ENCODE data around the gene PADI2.

Gene PADI2

GRCh38 chr1:17136936-17137335 is 17.7 kb upstream of the PADI2 start:
- no peaks in the 10 kb centered on the region for H3K9me3 ChIP-seq (ENCODE audit: insufficient read depth, low read depth, low read length)
- H4K20me1 ChIP-seq (ENCODE audit: insufficient read depth, low read length, poor library complexity, severe bottlenecking) = no peaks in the 10 kb centered on the region
- H3K27me3 ChIP-seq (ENCODE audit: insufficient read depth, low read length, poor library complexity, severe bottlenecking) = no peaks in the 10 kb centered on the region
- H3K4me2 ChIP-seq (ENCODE audit: low read depth, low read length, poor library complexity, severe bottlenecking) = no peak overlapping the region
- H3K4me3 ChIP-seq (ENCODE audit: low read length, poor library complexity, severe bottlenecking) = no peak overlapping the region
- H3K36me3 ChIP-seq (ENCODE audit: insufficient read depth, low read length) = no peaks in the 10 kb centered on the region
- H3K79me2 ChIP-seq (ENCODE audit: insufficient read depth, low read length) = no peaks in the 10 kb centered on the region
- no peaks in the 10 kb centered on the region for H3K9me2 ChIP-seq (replicated peaks; ENCODE audit: low read depth, low read length)
- H2AFZ ChIP-seq (ENCODE audit: low read length) = no peak overlapping the region
- no peaks in the 10 kb centered on the region for H3F3A ChIP-seq (ENCODE audit: low read depth)
- no peak overlapping the region for H3K9ac ChIP-seq (ENCODE audit: low read depth, low read length, poor library complexity, severe bottlenecking)
- TF ChIP-seq CTCF (conservative IDR thresholded peaks at IDR 0.05; ENCODE audit: low read length) (no peak), EZH2phosphoT487 (IDR thresholded peaks at IDR 0.05; ENCODE audit: borderline replicate concordance) (no peak)
- no peaks in the 10 kb centered on the region for H3K4me1 ChIP-seq (ENCODE audit: insufficient read depth, low read length, poor library complexity, severe bottlenecking)

- H3K4me1 ChIP-seq (ENCODE audit: insufficient read depth, low read length, poor library complexity, severe bottlenecking) = no peaks in the 10 kb centered on the region
- H3K9me2 ChIP-seq (replicated peaks; ENCODE audit: low read depth, low read length) = no peaks in the 10 kb centered on the region
- no peaks in the 10 kb centered on the region for H4K20me1 ChIP-seq (ENCODE audit: insufficient read depth, low read length, poor library complexity, severe bottlenecking)
- no peak for TF ChIP-seq EZH2phosphoT487 (IDR thresholded peaks at IDR 0.05; ENCODE audit: borderline replicate concordance)
- no peak for TF ChIP-seq CTCF (conservative IDR thresholded peaks at IDR 0.05; ENCODE audit: low read length)
- H3K4me2 ChIP-seq (ENCODE audit: low read depth, low read length, poor library complexity, severe bottlenecking) = no peak overlapping the region
- no peaks in the 10 kb centered on the region for H3F3A ChIP-seq (ENCODE audit: low read depth)
- H3K79me2 ChIP-seq (ENCODE audit: insufficient read depth, low read length) = no peaks in the 10 kb centered on the region
- H3K27me3 ChIP-seq (ENCODE audit: insufficient read depth, low read length, poor library complexity, severe bottlenecking) = no peaks in the 10 kb centered on the region
- no peaks in the 10 kb centered on the region for H3K9me3 ChIP-seq (ENCODE audit: insufficient read depth, low read depth, low read length)
- H3K9ac ChIP-seq (ENCODE audit: low read depth, low read length, poor library complexity, severe bottlenecking) = no peak overlapping the region
- H2AFZ ChIP-seq (ENCODE audit: low read length) = no peak overlapping the region
- no peak overlapping the region for H3K4me3 ChIP-seq (ENCODE audit: low read length, poor library complexity, severe bottlenecking)
- H3K36me3 ChIP-seq (ENCODE audit: insufficient read depth, low read length) = no peaks in the 10 kb centered on the region
Observed at GRCh38 chr1:17136145-17136544, 16.9 kb upstream of the PADI2 start.

GRCh38 chr1:17135530-17135929 is 16.3 kb upstream of the PADI2 start:
- no peaks in the 10 kb centered on the region for H3K9me2 ChIP-seq (replicated peaks; ENCODE audit: low read depth, low read length)
- H3K4me2 ChIP-seq (ENCODE audit: low read depth, low read length, poor library complexity, severe bottlenecking) = no peak overlapping the region
- TF ChIP-seq CTCF (conservative IDR thresholded peaks at IDR 0.05; ENCODE audit: low read length) = no peak
- no peak for TF ChIP-seq EZH2phosphoT487 (IDR thresholded peaks at IDR 0.05; ENCODE audit: borderline replicate concordance)
- H3K9ac ChIP-seq (ENCODE audit: low read depth, low read length, poor library complexity, severe bottlenecking) = no peak overlapping the region
- H3K79me2 ChIP-seq (ENCODE audit: insufficient read depth, low read length) = no peaks in the 10 kb centered on the region
- no peaks in the 10 kb centered on the region for H3K27me3 ChIP-seq (ENCODE audit: insufficient read depth, low read length, poor library complexity, severe bottlenecking)
- H3K4me3 ChIP-seq (ENCODE audit: low read length, poor library complexity, severe bottlenecking) = no peak overlapping the region
- H3K36me3 ChIP-seq (ENCODE audit: insufficient read depth, low read length) = no peaks in the 10 kb centered on the region
- no peaks in the 10 kb centered on the region for H3K4me1 ChIP-seq (ENCODE audit: insufficient read depth, low read length, poor library complexity, severe bottlenecking)
- no peaks in the 10 kb centered on the region for H3F3A ChIP-seq (ENCODE audit: low read depth)
- no peaks in the 10 kb centered on the region for H4K20me1 ChIP-seq (ENCODE audit: insufficient read depth, low read length, poor library complexity, severe bottlenecking)
- H3K9me3 ChIP-seq (ENCODE audit: insufficient read depth, low read depth, low read length) = no peaks in the 10 kb centered on the region
- H2AFZ ChIP-seq (ENCODE audit: low read length) = no peak overlapping the region

Data from Loucy (cell line).